OCI-LY1 (cell line): ENCODE measurements around the gene SIGLEC8.

ENCODE experiments used
- H2AFZ ChIP-seq: fragments of 200-600 bp; sonication (generic), shearing (Covaris generic); 2 replicates; pipeline ENCODE4 v1.6.0; 2014; ENCODE audit warnings: antibody characterized with exemption, mild to moderate bottlenecking, low read length
- H3F3A ChIP-seq: fragments of 200-600 bp; sonication (generic), shearing (Covaris generic); 2 replicates; pipeline ENCODE4 v1.6.0; 2014; ENCODE audit warnings: mild to moderate bottlenecking, antibody characterized with exemption, low read length, moderate library complexity; ENCODE audit not compliant: insufficient read depth
- H3K27ac ChIP-seq: fragments of 200-600 bp; sonication (generic); 2 replicates; pipeline ENCODE4 v1.5.1; 2014; ENCODE audit warnings: low read length, mixed run types, mild to moderate bottlenecking, low read depth; ENCODE audit not compliant: poor library complexity, severe bottlenecking
- H3K27me3 ChIP-seq: fragments of 200-600 bp; sonication (generic); 2 replicates; pipeline ENCODE4 v1.6.0; 2014; ENCODE audit warnings: antibody characterized with exemption, mild to moderate bottlenecking, low read length, moderate library complexity; ENCODE audit not compliant: insufficient read depth
- H3K36me3 ChIP-seq: fragments of 200-600 bp; sonication (generic); 2 replicates; pipeline ENCODE4 v1.6.1; 2014; ENCODE audit warnings: mild to moderate bottlenecking, antibody characterized with exemption, low read length, moderate library complexity, mixed read lengths; ENCODE audit not compliant: insufficient read depth
- H3K4me1 ChIP-seq: fragments of 200-600 bp; sonication (generic); 2 replicates; pipeline ENCODE4 v1.5.1; 2014; ENCODE audit warnings: mild to moderate bottlenecking, low read length, moderate library complexity; ENCODE audit not compliant: insufficient read depth, severe bottlenecking
- H3K4me2 ChIP-seq: fragments of 200-600 bp; sonication (generic), shearing (Covaris generic); 2 replicates; pipeline ENCODE4 v1.6.1; 2014; ENCODE audit warnings: low read length
- H3K4me3 ChIP-seq: fragments of 200-600 bp; sonication (generic); 2 replicates; pipeline ENCODE4 v1.5.1; 2014; ENCODE audit warnings: low read length, low read depth, mild to moderate bottlenecking, mixed read lengths; ENCODE audit not compliant: poor library complexity, severe bottlenecking
- H3K79me2 ChIP-seq: fragments of 200-600 bp; shearing (Covaris generic); 2 replicates; pipeline ENCODE4 v1.6.1; 2016; ENCODE audit warnings: mixed run types, low read length, mixed read lengths; ENCODE audit not compliant: insufficient read depth
- H3K9ac ChIP-seq: fragments of 200-600 bp; sonication (generic), shearing (Covaris generic); 2 replicates; pipeline ENCODE4 v1.6.1; 2014; ENCODE audit warnings: mild to moderate bottlenecking, low read length, mixed read lengths
- H3K9me2 ChIP-seq: fragments of 200-600 bp; sonication (generic), shearing (Covaris generic); 2 replicates; pipeline ENCODE4 v1.6.1; 2014; ENCODE audit warnings: low read depth, mild to moderate bottlenecking, low read length, mixed read lengths
- H3K9me3 ChIP-seq: fragments of 200-600 bp; shearing (Covaris generic); 2 replicates; pipeline ENCODE4 v1.6.1; 2014; ENCODE audit warnings: low read length, mixed read lengths
- H4K20me1 ChIP-seq: fragments of 200-600 bp; sonication (generic), shearing (Covaris generic); 2 replicates; pipeline ENCODE4 v1.6.0; 2016; ENCODE audit warnings: mild to moderate bottlenecking, low read length; ENCODE audit not compliant: insufficient read depth
- EZH2 ChIP-seq: fragments of 200-600 bp; sonication (generic), shearing (Covaris generic); IDR thresholded peaks from 2 replicates; pipeline ENCODE4 v1.8.0; 2017; ENCODE audit warnings: borderline replicate concordance, mixed run types, mild to moderate bottlenecking, antibody characterized with exemption, low read length, moderate library complexity, mixed read lengths
- TF ChIP-seq, protein P1 (sequence below): fragments of 200-600 bp; sonication (generic), shearing (Covaris generic); IDR thresholded peaks from 2 replicates; pipeline ENCODE4 v1.5.1; 2017; ENCODE audit warnings: mild to moderate bottlenecking, antibody characterized with exemption, low read length, moderate library complexity, mixed read lengths

The SIGLEC8 gene

DNA sequence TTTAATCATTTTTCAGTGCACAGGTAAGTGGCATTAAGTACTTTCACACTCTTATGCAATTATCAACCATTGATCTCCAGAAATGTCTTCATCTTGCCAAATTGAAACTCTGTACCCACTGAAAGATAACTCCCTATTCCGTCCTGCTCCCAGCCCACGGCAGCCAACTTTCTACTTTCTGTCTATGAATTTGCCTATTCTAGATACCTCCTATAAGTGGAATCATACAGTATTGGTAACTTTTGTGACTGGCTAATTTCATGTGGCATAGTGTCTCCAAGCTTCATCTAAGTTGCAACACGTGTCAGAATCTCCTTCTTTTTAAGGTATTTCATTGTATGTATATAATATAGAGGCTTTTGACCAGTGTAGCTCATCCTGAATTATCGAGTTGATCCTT is 14.4 kb upstream of the SIGLEC8 start:
- H2AFZ ChIP-seq = no peak overlapping the region
- H3K27me3 ChIP-seq = peaks cover 4% of the 10 kb centered on the region; the same call in 1 of the 2 replicates
- H3K79me2 ChIP-seq = no peaks in the 10 kb centered on the region
- no peaks in the 10 kb centered on the region for H3F3A ChIP-seq
- TF ChIP-seq, protein P1, sequence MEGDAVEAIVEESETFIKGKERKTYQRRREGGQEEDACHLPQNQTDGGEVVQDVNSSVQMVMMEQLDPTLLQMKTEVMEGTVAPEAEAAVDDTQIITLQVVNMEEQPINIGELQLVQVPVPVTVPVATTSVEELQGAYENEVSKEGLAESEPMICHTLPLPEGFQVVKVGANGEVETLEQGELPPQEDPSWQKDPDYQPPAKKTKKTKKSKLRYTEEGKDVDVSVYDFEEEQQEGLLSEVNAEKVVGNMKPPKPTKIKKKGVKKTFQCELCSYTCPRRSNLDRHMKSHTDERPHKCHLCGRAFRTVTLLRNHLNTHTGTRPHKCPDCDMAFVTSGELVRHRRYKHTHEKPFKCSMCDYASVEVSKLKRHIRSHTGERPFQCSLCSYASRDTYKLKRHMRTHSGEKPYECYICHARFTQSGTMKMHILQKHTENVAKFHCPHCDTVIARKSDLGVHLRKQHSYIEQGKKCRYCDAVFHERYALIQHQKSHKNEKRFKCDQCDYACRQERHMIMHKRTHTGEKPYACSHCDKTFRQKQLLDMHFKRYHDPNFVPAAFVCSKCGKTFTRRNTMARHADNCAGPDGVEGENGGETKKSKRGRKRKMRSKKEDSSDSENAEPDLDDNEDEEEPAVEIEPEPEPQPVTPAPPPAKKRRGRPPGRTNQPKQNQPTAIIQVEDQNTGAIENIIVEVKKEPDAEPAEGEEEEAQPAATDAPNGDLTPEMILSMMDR = no peak
- TF ChIP-seq EZH2 = no peak
- H3K4me1 ChIP-seq = no peaks in the 10 kb centered on the region
- no peak overlapping the region for H3K4me3 ChIP-seq
- H3K4me2 ChIP-seq = no peak overlapping the region
- no peaks in the 10 kb centered on the region for H4K20me1 ChIP-seq
- H3K9me2 ChIP-seq = no peaks in the 10 kb centered on the region
- no peak overlapping the region for H3K27ac ChIP-seq
- H3K9me3 ChIP-seq = no peaks in the 10 kb centered on the region
- no peaks in the 10 kb centered on the region for H3K36me3 ChIP-seq
- no peak overlapping the region for H3K9ac ChIP-seq

DNA sequence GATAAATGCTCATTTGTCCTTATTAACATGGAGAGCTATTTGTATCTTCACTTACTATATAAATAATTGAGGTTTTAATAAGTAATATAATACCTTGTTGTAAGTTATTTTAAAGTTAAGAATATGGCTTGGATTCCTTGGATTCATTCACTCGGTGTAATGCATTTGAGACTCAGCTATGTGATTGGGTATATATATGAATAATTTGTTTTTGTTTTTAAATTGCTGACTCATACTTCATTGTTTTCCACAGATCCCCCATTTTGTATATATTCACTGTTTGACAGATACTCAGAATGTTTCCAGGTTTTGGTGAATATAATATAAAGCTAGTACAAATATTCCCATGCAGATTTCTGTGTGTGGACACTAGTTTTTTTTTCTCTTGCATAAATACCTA is 13.3 kb upstream of the SIGLEC8 start:
- no peak overlapping the region for H3K4me2 ChIP-seq
- no peak overlapping the region for H3K9ac ChIP-seq
- H3K79me2 ChIP-seq = no peaks in the 10 kb centered on the region
- H3K9me2 ChIP-seq = no peaks in the 10 kb centered on the region
- H3K36me3 ChIP-seq = no peaks in the 10 kb centered on the region
- no peaks in the 10 kb centered on the region for H4K20me1 ChIP-seq
- no peak overlapping the region for H2AFZ ChIP-seq
- no peaks in the 10 kb centered on the region for H3K9me3 ChIP-seq
- no peaks in the 10 kb centered on the region for H3K4me1 ChIP-seq
- H3K27ac ChIP-seq = no peak overlapping the region
- no peak for TF ChIP-seq EZH2
- TF ChIP-seq, protein P1 = no peak
- H3K4me3 ChIP-seq = no peak overlapping the region
- no peaks in the 10 kb centered on the region for H3F3A ChIP-seq
- H3K27me3 ChIP-seq = peaks cover 4% of the 10 kb centered on the region; the same call in 1 of the 2 replicates

DNA sequence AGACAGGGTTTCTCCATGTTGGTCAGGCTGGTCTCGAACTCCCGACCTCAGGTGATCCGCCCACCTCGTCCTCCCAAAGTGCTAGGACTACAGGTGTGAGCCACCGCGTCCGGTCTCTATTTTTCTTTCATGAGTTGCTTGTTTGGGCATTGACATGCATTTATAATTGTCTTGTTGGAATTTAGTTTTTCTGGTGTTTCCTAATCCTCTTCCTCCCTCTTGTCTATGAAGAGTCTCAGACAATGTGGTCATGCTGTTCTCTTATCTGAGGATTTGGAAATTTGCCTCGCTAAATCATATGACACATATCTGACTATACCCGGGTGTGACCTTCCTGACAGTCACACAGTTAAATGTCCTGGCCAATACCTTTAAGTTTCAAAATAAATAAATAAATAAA is 12.7 kb upstream of the SIGLEC8 start:
- H3F3A ChIP-seq = no peaks in the 10 kb centered on the region
- 0 out of 2 replicates have a peak, but pooled peaks cover 4% of the 10 kb centered on the region for H3K27me3 ChIP-seq

More for the DNA sequence above, 12.7 kb upstream of the SIGLEC8 start:
- no peaks in the 10 kb centered on the region for H4K20me1 ChIP-seq
- no peaks in the 10 kb centered on the region for H3K9me2 ChIP-seq
- no peaks in the 10 kb centered on the region for H3K9me3 ChIP-seq
- no peak overlapping the region for H3K4me3 ChIP-seq
- H3K9ac ChIP-seq = no peak overlapping the region
- no peaks in the 10 kb centered on the region for H3K36me3 ChIP-seq
- TF ChIP-seq, protein P1 = no peak
- TF ChIP-seq EZH2 = no peak
- H3K27ac ChIP-seq = no peak overlapping the region
- H3K4me1 ChIP-seq = no peaks in the 10 kb centered on the region
- H2AFZ ChIP-seq = no peak overlapping the region
- no peaks in the 10 kb centered on the region for H3K79me2 ChIP-seq
- H3K4me2 ChIP-seq = no peak overlapping the region
